Adrenal gland (tissue), 12 donors: ENCODE data around the gene NRXN3. TPM values are rescaled to one million over a fixed set of nuclear protein-coding genes. Genes with fewer than 3 reads are reported as not detected.

Experiments
- DNase-seq, 7 donors: peaks; one replicate each; pipeline ENCODE4 v3.0.0-alpha.2; 2019 to 2020
- H3K27ac ChIP-seq, 5 donors: fragments of 200-600 bp; sonication (generic) in 4 of 5; 1 replicate in 3 of 5; 2 replicates in 2 of 5; pipeline versions ENCODE4 v1.5.1 to v1.8.0; 2016 to 2020; ENCODE audit warnings: mild to moderate bottlenecking in 1 of 5
- H3K27me3 ChIP-seq: fragments of 200-600 bp; 2 replicates; pipeline ENCODE4 v1.8.0; 2021
- H3K36me3 ChIP-seq, 2 donors: fragments of 200-600 bp; replicated peaks in 1 of 2; 1 replicate in 1 of 2; 2 replicates in 1 of 2; pipeline versions ENCODE4 v1.5.1 to v1.8.0; 2018 to 2022
- H3K4me1 ChIP-seq, 2 donors: fragments of 200-600 bp; replicated peaks in 1 of 2; 1 replicate in 1 of 2; 2 replicates in 1 of 2; pipeline versions ENCODE4 v1.5.1 to v1.8.0; 2018 to 2021
- H3K4me3 ChIP-seq, 4 donors: fragments of 200-600 bp; sonication (generic) in 3 of 4; one replicate each; pipeline ENCODE4 v1.5.1; 2016 to 2018
- H3K9me3 ChIP-seq, 3 donors: fragments of 200-600 bp; sonication (generic) in 1 of 3; replicated peaks in 1 of 3; 1 replicate in 2 of 3; 2 replicates in 1 of 3; pipeline versions ENCODE4 v1.5.1 to v1.8.0; 2016 to 2021
- POLR2A ChIP-seq, 2 donors: fragments of 450-650 bp; IDR thresholded peaks; one replicate each; pipeline ENCODE4 v1.6.1; 2017; ENCODE audit warnings: antibody characterized with exemption in 2 of 2, mild to moderate bottlenecking in 2 of 2, moderate library complexity in 1 of 2
- WGBS, 4 donors: extraction: QIAGEN DNeasy Blood & Tissue Kit in 2 of 4; methylation state at CpG; one replicate each; pipeline versions ENCODE4 v1.1.5 to v1.1.7; 2013 to 2017; 5-methylcytosine and 5-hydroxymethylcytosine counted together
- intact Hi-C, 2 donors: fragments of 100-400 bp; cut with DNase I; formaldehyde crosslinking; loops; one replicate each; pipeline versions ENCODE4 v1.14.1 to v1.15.0; 2022 to 2023
- polyA plus RNA-seq, 3 donors: library from polyadenylated mRNA; stranded (reverse); fragments of 200-250 nt in 2 of 3; fragments of 350-450 nt in 1 of 3; fragmentation: Illumina TruSeq in 1 of 3; extraction: RNeasy Lipid Tissue Mini Kit (QIAGEN cat#74804) in 1 of 3; gene quantifications; one replicate each; pipeline ENCODE4 v1.2.3, GENCODE V29; 2013 to 2014
- total RNA-seq, 9 donors: library from RNA; depleted of rRNA in 4 of 9; stranded (reverse); fragments of >200 nt in 4 of 9; fragments of 120-200 nt in 1 of 9; fragmentation: NEBNext Ultra II Directional in 1 of 9; extraction: Animal tissue kit (Norgen Biotek cat#: 25700) in 1 of 9; gene quantifications; one replicate each; pipeline versions ENCODE4 v1.1.0 to v1.2.4, GENCODE V29; 2013 to 2023
- TF ChIP-seq, protein P1 (sequence below), 6 experiments: fragments of 450-650 bp in 4 of 6; fragments of 200-600 bp in 2 of 6; sonication (generic) in 1 of 6; IDR thresholded peaks; 1 replicate in 5 of 6; 2 replicates in 1 of 6; pipeline versions ENCODE4 v1.5.1 to v1.8.0; 2016 to 2021; ENCODE audit warnings: antibody characterized with exemption in 6 of 6, mild to moderate bottlenecking in 2 of 6, moderate library complexity in 1 of 6
- donor health status: healthy with polysubstance abuse.
- donor health status: Bipolar disorder and iron deficiency.
- donor health status: DM: yes; HTN: yes; CAD: no.
- donor health status: DM: no; HTN: no; CAD: no.
- donor health status: DM: no; HTN: no; CAD: no.
- donor health status: DM: yes; HTN: yes; CAD: no.

The NRXN3 gene
- total and polyA plus RNA-seq, 12 donors = 0.09 to 8.5 (median 1.6) TPM

DNA sequence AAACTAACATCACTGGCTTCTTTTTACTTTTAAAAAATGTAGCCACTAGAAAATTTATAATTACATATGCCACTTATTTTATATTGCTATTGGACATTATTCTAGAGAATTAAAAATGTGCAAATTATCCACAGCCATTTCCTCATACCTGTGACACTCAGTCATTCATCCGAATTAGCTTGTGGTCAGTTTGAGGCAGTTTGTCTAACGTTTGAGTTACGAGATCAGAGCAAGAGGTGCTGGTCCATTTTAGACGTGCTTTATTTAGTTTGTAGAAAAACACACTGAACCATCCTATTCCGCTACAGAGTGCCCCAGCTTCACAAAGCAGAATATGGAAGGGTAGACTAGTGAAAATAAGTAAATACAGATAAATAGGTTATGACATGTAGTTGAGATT is 513.0 kb downstream of the NRXN3 start:
- WGBS, 4 donors = 76 to 78% (median 77%) methylated on average over 5 of the region's 5 CpGs
- Histone ChIP-seq H3K27me3 (no peaks in the 10 kb centered on the region), H3K4me3 (no peak overlapping the region), H3K27ac (no peak overlapping the region), H3K4me1 (no peaks in the 10 kb centered on the region), H3K36me3 (no peaks in the 10 kb centered on the region), H3K9me3 (no peaks in the 10 kb centered on the region)
- intact Hi-C loops = no loop called here
- TF ChIP-seq, protein P1, sequence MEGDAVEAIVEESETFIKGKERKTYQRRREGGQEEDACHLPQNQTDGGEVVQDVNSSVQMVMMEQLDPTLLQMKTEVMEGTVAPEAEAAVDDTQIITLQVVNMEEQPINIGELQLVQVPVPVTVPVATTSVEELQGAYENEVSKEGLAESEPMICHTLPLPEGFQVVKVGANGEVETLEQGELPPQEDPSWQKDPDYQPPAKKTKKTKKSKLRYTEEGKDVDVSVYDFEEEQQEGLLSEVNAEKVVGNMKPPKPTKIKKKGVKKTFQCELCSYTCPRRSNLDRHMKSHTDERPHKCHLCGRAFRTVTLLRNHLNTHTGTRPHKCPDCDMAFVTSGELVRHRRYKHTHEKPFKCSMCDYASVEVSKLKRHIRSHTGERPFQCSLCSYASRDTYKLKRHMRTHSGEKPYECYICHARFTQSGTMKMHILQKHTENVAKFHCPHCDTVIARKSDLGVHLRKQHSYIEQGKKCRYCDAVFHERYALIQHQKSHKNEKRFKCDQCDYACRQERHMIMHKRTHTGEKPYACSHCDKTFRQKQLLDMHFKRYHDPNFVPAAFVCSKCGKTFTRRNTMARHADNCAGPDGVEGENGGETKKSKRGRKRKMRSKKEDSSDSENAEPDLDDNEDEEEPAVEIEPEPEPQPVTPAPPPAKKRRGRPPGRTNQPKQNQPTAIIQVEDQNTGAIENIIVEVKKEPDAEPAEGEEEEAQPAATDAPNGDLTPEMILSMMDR (IDR thresholded peaks at IDR 0.05) = no peak
- TF ChIP-seq POLR2A (IDR thresholded peaks at IDR 0.05) = no peak
- no peak for DNase-seq

DNA sequence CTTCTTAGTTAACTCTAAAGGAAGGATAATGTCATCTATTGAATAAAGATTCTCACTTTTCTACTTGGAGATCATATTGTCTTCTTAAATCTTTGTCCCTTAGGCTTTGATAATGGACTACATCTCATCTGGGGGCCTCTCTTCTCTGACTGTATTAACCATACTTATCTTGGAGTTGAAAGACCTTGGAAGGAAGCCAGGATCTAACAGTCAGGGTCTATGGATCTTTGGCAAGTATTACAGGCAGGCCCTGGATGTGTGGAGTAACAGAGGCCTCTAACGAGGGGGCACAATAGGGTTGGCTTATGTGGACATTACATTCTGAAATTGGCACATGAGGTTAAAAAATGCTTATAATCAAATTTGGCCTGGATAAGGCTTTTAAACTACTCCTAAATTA is 513.8 kb downstream of the NRXN3 start:
- DNase-seq = no peak
- Histone ChIP-seq H3K9me3 (no peaks in the 10 kb centered on the region), H3K36me3 (no peaks in the 10 kb centered on the region), H3K27me3 (no peaks in the 10 kb centered on the region), H3K4me3 (no peak overlapping the region), H3K27ac (no peak overlapping the region), H3K4me1 (no peaks in the 10 kb centered on the region)
- TF ChIP-seq POLR2A (IDR thresholded peaks at IDR 0.05) = no peak
- TF ChIP-seq, protein P1 (IDR thresholded peaks at IDR 0.05) = no peak
- 19 to 29% (median 26%) methylated on average over 1 of the region's 1 CpG for WGBS, 4 donors
- intact Hi-C loops = no loop called here

DNA sequence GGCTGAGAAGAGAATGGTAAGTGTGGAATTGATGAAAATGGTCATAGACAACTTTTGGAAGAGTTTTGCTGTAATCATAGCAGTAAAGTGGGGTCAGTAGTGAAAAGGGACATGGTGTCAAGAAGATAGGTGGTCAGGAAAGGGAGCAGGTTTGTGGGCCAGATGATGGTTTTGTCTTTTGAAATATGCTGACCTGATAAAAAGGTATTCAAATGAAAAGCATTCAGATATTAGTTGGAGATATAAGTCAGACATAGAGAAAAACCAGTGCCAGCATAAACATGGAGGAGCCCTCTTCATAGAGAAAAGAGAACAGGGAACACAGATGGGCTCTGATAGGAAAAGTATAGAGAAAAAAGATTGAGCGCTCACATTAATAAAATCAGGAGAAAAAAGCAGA is 518.3 kb downstream of the NRXN3 start:
- DNase-seq = no peak
- no peaks in the 10 kb centered on the region for H3K4me1 ChIP-seq
- 71 to 83% (median 78%) methylated on average over 1 of the region's 1 CpG for WGBS, 4 donors
- H3K4me3 ChIP-seq = no peak overlapping the region
- H3K9me3 ChIP-seq = no peaks in the 10 kb centered on the region
- H3K36me3 ChIP-seq = no peaks in the 10 kb centered on the region
- TF ChIP-seq, protein P1 (IDR thresholded peaks at IDR 0.05) = no peak
- TF ChIP-seq POLR2A (IDR thresholded peaks at IDR 0.05) = no peak
- intact Hi-C loops = no loop called here
- H3K27ac ChIP-seq = no peak overlapping the region
- no peaks in the 10 kb centered on the region for H3K27me3 ChIP-seq

DNA sequence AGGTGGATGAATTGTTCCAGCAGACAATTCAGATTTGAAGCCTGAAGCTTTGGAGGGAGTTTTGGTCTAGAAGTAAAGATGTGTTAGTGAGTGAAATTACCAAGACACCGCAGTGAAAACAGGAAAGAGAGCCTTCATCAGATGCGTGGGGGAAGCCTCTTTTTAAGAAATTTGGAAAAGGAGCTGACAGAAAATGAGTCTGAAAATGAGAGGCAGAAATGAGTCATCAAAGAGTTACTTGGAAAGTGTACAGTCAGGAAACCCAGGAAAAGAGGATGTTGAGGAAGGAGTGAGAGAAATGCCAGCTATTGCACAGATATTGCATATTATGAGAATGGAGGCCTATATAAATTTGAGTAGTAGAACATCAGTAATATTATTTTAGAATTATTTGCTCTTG is 520.7 kb downstream of the NRXN3 start:
- Histone ChIP-seq H3K27ac (no peak overlapping the region), H3K27me3 (no peaks in the 10 kb centered on the region), H3K36me3 (no peaks in the 10 kb centered on the region), H3K4me3 (no peak overlapping the region), H3K4me1 (no peaks in the 10 kb centered on the region), H3K9me3 (no peaks in the 10 kb centered on the region)
- DNase-seq = no peak
- TF ChIP-seq POLR2A (IDR thresholded peaks at IDR 0.05) = no peak
- TF ChIP-seq, protein P1 (IDR thresholded peaks at IDR 0.05) = no peak
- intact Hi-C loops = no loop called here
- WGBS, 4 donors = 68 to 76% (median 73%) methylated on average over 2 of the region's 2 CpGs
